Neural cell (in vitro differentiated cells): Measurements from ENCODE around the gene AP5Z1. TPM values are rescaled to one million over a fixed set of nuclear protein-coding genes. Genes with fewer than 3 reads are reported as not detected.

Experiments used
- H2AFZ ChIP-seq: fragments of 200-600, 300-800 bp; sonication (generic), shearing (Covaris generic); 2 replicates; pipeline ENCODE4 v1.6.0; 2014; ENCODE audit warnings: low read depth, mild to moderate bottlenecking, antibody characterized with exemption, low read length, moderate library complexity
- H3F3A ChIP-seq: fragments of 200-600 bp; shearing (Covaris generic); 2 replicates; pipeline ENCODE4 v1.6.1; 2016; ENCODE audit warnings: mild to moderate bottlenecking, moderate library complexity, mixed read lengths, antibody characterized with exemption, low read length; ENCODE audit not compliant: insufficient read depth, poor library complexity, severe bottlenecking
- H3K27ac ChIP-seq: fragments of 200-600, 300-800 bp; sonication (generic), shearing (Covaris generic); 2 replicates; pipeline ENCODE4 v1.5.1; 2014; ENCODE audit warnings: mild to moderate bottlenecking, low read length, moderate library complexity
- H3K27me3 ChIP-seq: fragments of 300-800, 200-600 bp; sonication (generic), shearing (Covaris generic); 2 replicates; pipeline ENCODE4 v1.6.0; 2014; ENCODE audit warnings: mild to moderate bottlenecking, low read depth, low read length, moderate library complexity; ENCODE audit not compliant: insufficient read depth
- H3K36me3 ChIP-seq: fragments of 300-800, 200-600 bp; sonication (generic), shearing (Covaris generic); 2 replicates; pipeline ENCODE4 v1.5.1; 2014; ENCODE audit warnings: mild to moderate bottlenecking, antibody characterized with exemption, low read length, moderate library complexity; ENCODE audit not compliant: insufficient read depth
- H3K4me2 ChIP-seq: fragments of 300-800, 200-600 bp; sonication (generic), shearing (Covaris generic); 2 replicates; pipeline ENCODE4 v1.6.0; 2014; ENCODE audit warnings: mild to moderate bottlenecking, low read length
- H3K4me3 ChIP-seq: fragments of 300-800, 200-600 bp; sonication (generic), shearing (Covaris generic); 2 replicates; pipeline ENCODE4 v1.5.1; 2014; ENCODE audit warnings: mild to moderate bottlenecking, low read length, moderate library complexity
- H3K79me2 ChIP-seq: fragments of 200-600 bp; shearing (Covaris generic); replicated peaks from 2 replicates; pipeline ENCODE4 v1.6.0; 2014; ENCODE audit warnings: mild to moderate bottlenecking, low read length, moderate library complexity; ENCODE audit not compliant: insufficient read depth
- H3K9ac ChIP-seq: fragments of 300-800, 200-600 bp; sonication (generic), shearing (Covaris generic); 2 replicates; pipeline ENCODE4 v1.6.1; 2016; ENCODE audit warnings: mild to moderate bottlenecking, low read length, mixed read lengths
- H3K9me2 ChIP-seq: fragments of 200-600 bp; shearing (Covaris generic); 2 replicates; pipeline ENCODE4 v1.6.1; 2016; ENCODE audit warnings: mild to moderate bottlenecking, low read length, mixed read lengths; ENCODE audit not compliant: insufficient read depth
- H3K9me3 ChIP-seq: fragments of 200-600, 300-800 bp; sonication (generic), shearing (Covaris generic); 2 replicates; pipeline ENCODE4 v1.6.1; 2016; ENCODE audit warnings: mild to moderate bottlenecking, mixed run types, low read length, moderate library complexity, mixed read lengths
- H4K20me1 ChIP-seq: fragments of 200-600 bp; shearing (Covaris generic); 2 replicates; pipeline ENCODE4 v1.6.1; 2016; ENCODE audit warnings: mild to moderate bottlenecking, mixed run types; ENCODE audit not compliant: insufficient read depth
- CTCF ChIP-seq: fragments of 450-650 bp; IDR thresholded peaks from 2 replicates; pipeline ENCODE4 v1.5.1; 2014; ENCODE audit warnings: antibody characterized with exemption, mild to moderate bottlenecking, moderate library complexity; ENCODE audit not compliant: poor library complexity, severe bottlenecking
- EP300 ChIP-seq: fragments of 450-650 bp; conservative IDR thresholded peaks from 2 replicates; pipeline ENCODE4 v1.6.1; 2014; ENCODE audit warnings: antibody characterized with exemption, mild to moderate bottlenecking, moderate library complexity; ENCODE audit not compliant: poor library complexity, severe bottlenecking
- EZH2 ChIP-seq: fragments of 200-600, 300-800 bp; shearing (Covaris generic), sonication (generic); IDR thresholded peaks from 2 replicates; pipeline ENCODE4 v1.6.1; 2014; ENCODE audit warnings: antibody characterized with exemption, low read length, borderline replicate concordance, mild to moderate bottlenecking; ENCODE audit not compliant: insufficient read depth, poor library complexity, severe bottlenecking
- MXI1 ChIP-seq: fragments of 450-650 bp; conservative IDR thresholded peaks from 2 replicates; pipeline ENCODE4 v1.6.1; 2014; ENCODE audit warnings: antibody characterized with exemption, mild to moderate bottlenecking; ENCODE audit not compliant: poor library complexity, severe bottlenecking
- POLR2AphosphoS5 ChIP-seq: IDR thresholded peaks from 2 replicates; pipeline ENCODE4 v1.6.1; 2012
- RAD21 ChIP-seq: fragments of 450-650 bp; conservative IDR thresholded peaks from 2 replicates; pipeline ENCODE4 v1.6.1; 2014; ENCODE audit warnings: antibody characterized with exemption, mild to moderate bottlenecking, moderate library complexity
- REST ChIP-seq: IDR thresholded peaks from 2 replicates; pipeline ENCODE4 v1.6.1; 2012; ENCODE audit warnings: borderline replicate concordance
- SMC3 ChIP-seq: fragments of 450-650 bp; conservative IDR thresholded peaks from 2 replicates; pipeline ENCODE4 v1.6.1; 2014; ENCODE audit warnings: antibody characterized with exemption, mild to moderate bottlenecking, moderate library complexity; ENCODE audit not compliant: poor library complexity
- TAF1 ChIP-seq: IDR thresholded peaks from 2 replicates; pipeline ENCODE4 v1.6.1; 2012; ENCODE audit warnings: low read depth
- polyA plus RNA-seq: library from polyadenylated mRNA; depleted of rRNA; stranded (reverse); fragments of >200 nt; gene quantifications from 2 replicates; pipeline ENCODE4 v1.2.3, GENCODE V29; 2014

AP5Z1 gene
- polyA plus RNA-seq, 1 donor from 2014 or later, result 36.9 TPM

- Histone ChIP-seq H3K27me3 (no peaks in the 10 kb centered on the region), H3K9me2 (no peaks in the 10 kb centered on the region), H3K79me2 (no peaks in the 10 kb centered on the region), H3K9me3 (no peaks in the 10 kb centered on the region), H2AFZ (no peak overlapping the region), H3K9ac (no peak overlapping the region), H3K27ac (no peak overlapping the region), H3K36me3 (no peaks in the 10 kb centered on the region), H3K4me2 (no peak overlapping the region), H4K20me1 (no peaks in the 10 kb centered on the region), H3F3A (no peaks in the 10 kb centered on the region), H3K4me3 (no peak overlapping the region)
- TF ChIP-seq CTCF (no peak), TAF1 (no peak), EP300 (no peak), EZH2 (no peak), POLR2AphosphoS5 (no peak), REST (no peak), RAD21 (no peak), SMC3 (no peak), MXI1 (no peak)
Measured at GRCh38 chr7:4824120-4824775, 48.8 kb downstream of the AP5Z1 start.

- H4K20me1 ChIP-seq, result no peaks in the 10 kb centered on the region
- H3K27ac ChIP-seq, result no peak overlapping the region
- H2AFZ ChIP-seq, result no peak overlapping the region
- no peaks in the 10 kb centered on the region for H3K9me2 ChIP-seq
- H3K9me3 ChIP-seq, result no peaks in the 10 kb centered on the region
- no peak overlapping the region for H3K4me3 ChIP-seq
- no peaks in the 10 kb centered on the region for H3K36me3 ChIP-seq
- H3K27me3 ChIP-seq, result no peaks in the 10 kb centered on the region
- no peak overlapping the region for H3K9ac ChIP-seq
- H3K79me2 ChIP-seq, result no peaks in the 10 kb centered on the region
- TF ChIP-seq POLR2AphosphoS5 (no peak), RAD21 (no peak), MXI1 (no peak), SMC3 (no peak), TAF1 (no peak), EP300 (no peak), EZH2 (no peak), CTCF (no peak), REST (no peak)
- H3K4me2 ChIP-seq, result no peak overlapping the region
- H3F3A ChIP-seq, result no peaks in the 10 kb centered on the region
Measured at GRCh38 chr7:4825081-4825480, 49.7 kb downstream of the AP5Z1 start.
